GM12878 (cell line): ENCODE data around the gene SENP1. TPM values are rescaled to one million over a fixed set of nuclear protein-coding genes. Genes with fewer than 3 reads are reported as not detected.

Source experiments
- ATAC-seq: fragments of 200-7000 bp; cut with Tn5 transposase; 3 replicates; pipeline ENCODE4 v1.9.1; 2020; ENCODE audit warnings: mild to moderate bottlenecking, moderate library complexity
- BruUV-seq: library from RNA; stranded (reverse); fragments of 400-500 nt; replicated peaks from 2 replicates; lab custom pipeline; 2021; lab: Mats Ljungman, UMichigan
- CTCF ChIA-PET: fragments of 300-600 bp; sonication (Branson Sonifier 250); formaldehyde crosslinking; extraction: SDS; loops from one replicate; lab custom pipeline; 2021; ENCODE audit warnings: inconsistent platforms; lab: Yijun Ruan, JAX
- POLR2A ChIA-PET: fragments of 350-600 bp; formaldehyde crosslinking; extraction: SDS; loops from one replicate; lab custom pipeline; 2021; ENCODE audit warnings: inconsistent platforms; lab: Charles Lee
- RAD21 ChIA-PET: fragments of 300-600 bp; sonication (Branson Sonifier 250); formaldehyde crosslinking; loops from one replicate; lab custom pipeline; 2023; ENCODE audit warnings: antibody characterized with exemption; ENCODE audit not compliant: unreplicated experiment; lab: Charles Lee
- SMC1A ChIA-PET: fragments of 300-600 bp; sonication (Branson Sonifier 250); formaldehyde crosslinking; loops from one replicate; lab custom pipeline; 2023; ENCODE audit not compliant: unreplicated experiment, uncharacterized antibody; lab: Charles Lee
- DNase-seq: peaks from one replicate; pipeline ENCODE4 v3.0.0-alpha.2; 2011; ENCODE audit warnings: low read depth, low spot score
- FAIRE-seq: peaks from 3 replicates; lab custom pipeline; 2011; peaks lifted over from hg19 to GRCh38; lab: Jason Lieb, UNC
- H2AFZ ChIP-seq: 2 replicates; pipeline ENCODE4 v1.6.0; 2011; ENCODE audit warnings: low read depth, low read length, control low read depth; ENCODE audit not compliant: control insufficient read depth
- H3K27ac ChIP-seq: 2 replicates; pipeline ENCODE4 v1.5.1; 2011; ENCODE audit warnings: control low read depth; ENCODE audit not compliant: control insufficient read depth, insufficient read depth
- H3K27me3 ChIP-seq, 2 experiments: replicated peaks in 1 of 2; 2 replicates each; pipeline versions ENCODE4 v1.6.0 to v1.6.1; 2011; ENCODE audit warnings: low read length in 1 of 2; ENCODE audit not compliant: control insufficient read depth in 2 of 2, insufficient read depth in 2 of 2
- H3K36me3 ChIP-seq, 2 experiments: 2 replicates each; pipeline ENCODE4 v1.5.1; 2011; ENCODE audit warnings: low read length in 1 of 2; ENCODE audit not compliant: control insufficient read depth in 2 of 2, insufficient read depth in 2 of 2
- H3K4me1 ChIP-seq: 2 replicates; pipeline ENCODE4 v1.6.1; 2011; ENCODE audit warnings: mild to moderate bottlenecking, low read length, moderate library complexity, mixed read lengths; ENCODE audit not compliant: control insufficient read depth, insufficient read depth
- H3K4me2 ChIP-seq: 2 replicates; pipeline ENCODE4 v1.6.0; 2011; ENCODE audit warnings: control low read depth; ENCODE audit not compliant: control insufficient read depth, insufficient read depth
- H3K4me3 ChIP-seq: fragments of 200-600 bp; sonication (generic); 2 replicates; pipeline ENCODE4 v1.5.1; 2016
- H3K79me2 ChIP-seq: 2 replicates; pipeline ENCODE4 v1.6.0; 2011; ENCODE audit warnings: low read length; ENCODE audit not compliant: control insufficient read depth, insufficient read depth
- H3K9ac ChIP-seq: 2 replicates; pipeline ENCODE4 v1.8.0; 2011; ENCODE audit warnings: low read length, control low read depth, mixed read lengths; ENCODE audit not compliant: control insufficient read depth, insufficient read depth
- H3K9me3 ChIP-seq: replicated peaks from 3 replicates; pipeline ENCODE4 v1.5.1; 2011; ENCODE audit warnings: mild to moderate bottlenecking, low read length; ENCODE audit not compliant: control insufficient read depth, insufficient read depth
- H4K20me1 ChIP-seq: 2 replicates; pipeline ENCODE4 v1.6.0; 2011; ENCODE audit not compliant: control insufficient read depth, insufficient read depth
- BHLHE40 ChIP-seq, 2 experiments: fragments of 450-650 bp in 1 of 2; IDR thresholded peaks; 2 replicates each; pipeline ENCODE4 v1.6.1; 2011 to 2017; ENCODE audit warnings: low read depth in 2 of 2, borderline replicate concordance in 1 of 2, improper control_type of control experiment in 1 of 2, low read length in 1 of 2, mild to moderate bottlenecking in 1 of 2
- CBX5 ChIP-seq: sonication (generic); IDR thresholded peaks from 2 replicates; pipeline ENCODE4 v1.6.1; 2016; ENCODE audit warnings: low read depth, moderate library complexity, mild to moderate bottlenecking, inconsistent platforms
- EP300 ChIP-seq, 2 experiments: fragments of 150-350 bp in 1 of 2; IDR thresholded peaks; 2 replicates each; pipeline ENCODE4 v1.6.1; 2011 to 2012; ENCODE audit warnings: low read depth in 2 of 2, low read length in 2 of 2, borderline replicate concordance in 1 of 2, improper control_type of control experiment in 1 of 2, inconsistent platforms in 1 of 2; ENCODE audit not compliant: control insufficient read depth in 1 of 2
- EZH2 ChIP-seq: IDR thresholded peaks from 2 replicates; pipeline ENCODE4 v1.6.1; 2012; ENCODE audit warnings: low read depth, mild to moderate bottlenecking, control low read depth, inconsistent platforms, low read length, borderline replicate concordance; ENCODE audit not compliant: control insufficient read depth
- HDAC2 ChIP-seq: fragments of 200-600 bp; sonication (generic); IDR thresholded peaks from 2 replicates; pipeline ENCODE4 v1.6.1; 2017
- HSF1 ChIP-seq: fragments of 150-350 bp; IDR thresholded peaks from 2 replicates; pipeline ENCODE4 v1.6.1; 2014; ENCODE audit warnings: mild to moderate bottlenecking, low read depth, low read length
- IRF4 ChIP-seq: IDR thresholded peaks from 2 replicates; pipeline ENCODE4 v1.6.1; 2011; ENCODE audit warnings: low read depth, low read length
- IRF5 ChIP-seq: fragments of 450-650 bp; IDR thresholded peaks from 2 replicates; pipeline ENCODE4 v1.6.1; 2017; ENCODE audit warnings: borderline replicate concordance
- NBN ChIP-seq: fragments of 450-650 bp; IDR thresholded peaks from 2 replicates; pipeline ENCODE4 v1.6.1; 2016
- NFXL1 ChIP-seq: fragments of 450-650 bp; IDR thresholded peaks from 2 replicates; pipeline ENCODE4 v1.6.1; 2017; ENCODE audit warnings: antibody characterized with exemption, mild to moderate bottlenecking, borderline replicate concordance
- NR2C2 ChIP-seq: IDR thresholded peaks from 2 replicates; pipeline ENCODE4 v1.6.1; 2011; ENCODE audit warnings: borderline replicate concordance, low read depth; ENCODE audit not compliant: control insufficient read depth, insufficient read length
- PAX8 ChIP-seq: fragments of 450-650 bp; IDR thresholded peaks from 2 replicates; pipeline ENCODE4 v1.6.1; 2017; ENCODE audit warnings: mild to moderate bottlenecking, moderate library complexity
- RELA ChIP-seq: fragments of 450-650 bp; IDR thresholded peaks from 2 replicates; pipeline ENCODE4 v1.8.0; 2014; ENCODE audit warnings: borderline replicate concordance; ENCODE audit not compliant: partially characterized antibody
- RFX5 ChIP-seq: IDR thresholded peaks from 2 replicates; pipeline ENCODE4 v1.6.1; 2011; ENCODE audit warnings: low read depth, low read length, improper control_type of control experiment
- SMAD5 ChIP-seq: IDR thresholded peaks from 2 replicates; pipeline ENCODE4 v1.6.1; 2016; ENCODE audit warnings: antibody characterized with exemption, low read depth
- SMARCA5 ChIP-seq: fragments of 450-650 bp; IDR thresholded peaks from 2 replicates; pipeline ENCODE4 v1.6.1; 2017; ENCODE audit warnings: mild to moderate bottlenecking
- SUPT20H ChIP-seq: IDR thresholded peaks from 2 replicates; pipeline ENCODE4 v1.6.1; 2011; ENCODE audit warnings: low read depth, mild to moderate bottlenecking, low read length, moderate library complexity, borderline replicate concordance; ENCODE audit not compliant: control insufficient read depth
- TCF3 ChIP-seq: IDR thresholded peaks from 2 replicates; pipeline ENCODE4 v1.6.1; 2012; ENCODE audit warnings: low read depth, mild to moderate bottlenecking, low read length, borderline replicate concordance; ENCODE audit not compliant: insufficient read depth
- ZNF24 ChIP-seq: fragments of 450-650 bp; IDR thresholded peaks from 2 replicates; pipeline ENCODE4 v1.6.1; 2017; ENCODE audit warnings: antibody characterized with exemption, mild to moderate bottlenecking
- WGBS: methylation state at CpG from one replicate; pipeline ENCODE4 v1.1.6; 2016; ENCODE audit warnings: low lambda C conversion rate; ENCODE audit not compliant: insufficient replicate concordance, insufficient coverage; ENCODE audit errors: missing lambda C conversion rate; 5-methylcytosine and 5-hydroxymethylcytosine counted together
- in situ Hi-C: fragments of 300-500 bp; cut with MboI; formaldehyde crosslinking; loops from 9 replicates; pipeline ENCODE4 v1.14.3; 2018; ENCODE audit warnings: mixed read lengths
- intact Hi-C: fragments of 100-400 bp; cut with micrococcal nuclease; formaldehyde crosslinking; loops from one replicate; pipeline ENCODE4 v1.14.2; 2022; ENCODE audit not compliant: unreplicated experiment
- polyA plus RNA-seq, 11 experiments: library from polyadenylated mRNA; depleted of rRNA in 4 of 11; unstranded in 6 of 11; stranded (reverse) in 5 of 11; fragments of >200 nt; fragmentation: Nextera tagmentation in 4 of 11; fragmentation: Illumina TruSeq in 1 of 11; extraction: Ambion mirVana in 4 of 11; extraction: Trizol in 1 of 11; gene quantifications; 1 replicate in 1 of 11; 2 replicates in 10 of 11; pipeline versions ENCODE4 v1.2.1 to v1.2.3, GENCODE V29; 2011 to 2016; ENCODE audit warnings: inconsistent platforms in 2 of 11, missing spikeins in 2 of 11, low read depth in 1 of 11
- total RNA-seq, 4 experiments: library from RNA; depleted of rRNA in 3 of 4; stranded (reverse); fragments of >200 nt in 3 of 4; fragmentation: Illumina TruSeq in 1 of 4; extraction: Trizol in 1 of 4; gene quantifications; 2 replicates each; pipeline versions ENCODE4 v1.2.1 to v1.2.3, GENCODE V29; 2013 to 2021

Gene SENP1
- total and polyA plus RNA-seq, 10 of the 15 experiments (the other 5 are each of a cell fraction or from before 2014, with no cell fraction given) = 8.1 to 52.4 (median 26.1) TPM

GRCh38 chr12:48028541-48029431 lies 77.1 kb downstream of the SENP1 start:
- Histone ChIP-seq H3K79me2 (no peaks in the 10 kb centered on the region), H3K27me3 (peaks cover 0 to 2% of the 10 kb centered on the region in 2 experiments; a peak in 1 of 4 replicates), H3K9ac (no peak overlapping the region), H3K36me3 (no peaks in the 10 kb centered on the region), H2AFZ (no peak overlapping the region), H3K4me2 (no peak overlapping the region), H3K4me3 (no peak overlapping the region), H3K27ac (no peak overlapping the region), H3K4me1 (no peaks in the 10 kb centered on the region), H4K20me1 (no peaks in the 10 kb centered on the region), H3K9me3 (no peaks in the 10 kb centered on the region)
- ChIA-PET RAD21 (no interaction called here), SMC1A (no interaction called here), POLR2A (interaction anchor here (0.5 kb wide), 2 partner anchors 64 to 563 kb away, joined by 3 to 11 read pairs; no protein-coding TSS in a partner anchor), CTCF (interaction anchor here (1.3 kb wide), 1 partner anchor 136 kb away, joined by 3 read pairs; no protein-coding TSS in a partner anchor)
- DNase-seq (no peak), ATAC-seq (no peak), FAIRE-seq (no peak)
- no TSS peak for BruUV-seq
- intact Hi-C loops (no loop called here), in situ Hi-C loops (no loop called here)
- 2% methylated on average over 5 of the region's 5 CpGs for WGBS
- TF ChIP-seq NFXL1 = no peak
- TF ChIP-seq ZNF24 = no peak
- TF ChIP-seq SMARCA5 = no peak
- TF ChIP-seq IRF5 = no peak
- TF ChIP-seq HSF1 = no peak
- no peak for TF ChIP-seq HDAC2
- no peak for TF ChIP-seq NR2C2
- no peak for TF ChIP-seq EP300 (IDR thresholded peaks at IDR 0.05; ENCODE audit: borderline replicate concordance in 1 of 2, control insufficient read depth in 1 of 2, low read depth in 2 of 2, low read length in 2 of 2)
- no peak for TF ChIP-seq RFX5
- TF ChIP-seq TCF3 = no peak
- no peak for TF ChIP-seq PAX8
- no peak for TF ChIP-seq RELA
- no peak for TF ChIP-seq EZH2
- no peak for TF ChIP-seq BHLHE40 (IDR thresholded peaks at IDR 0.05; ENCODE audit: borderline replicate concordance in 1 of 2, low read depth in 2 of 2, low read length in 1 of 2)
- no peak for TF ChIP-seq SMAD5
- TF ChIP-seq NBN = no peak
- no peak for TF ChIP-seq IRF4
- TF ChIP-seq SUPT20H = no peak
- no peak for TF ChIP-seq CBX5
